Measurements from ENCODE around the gene PPIH. TPM values are rescaled to one million over a fixed set of nuclear protein-coding genes. Genes with fewer than 3 reads are reported as not detected.
"Not testable (repeated sequence)": the region's sequence is repeated elsewhere in the genome, so short reads cannot be mapped to it uniquely, and the experiment has no call there.

The PPIH gene
- total and polyA plus RNA-seq, 7 donors, result 9.9 to 22.9 (median 12.1) TPM

DNA sequence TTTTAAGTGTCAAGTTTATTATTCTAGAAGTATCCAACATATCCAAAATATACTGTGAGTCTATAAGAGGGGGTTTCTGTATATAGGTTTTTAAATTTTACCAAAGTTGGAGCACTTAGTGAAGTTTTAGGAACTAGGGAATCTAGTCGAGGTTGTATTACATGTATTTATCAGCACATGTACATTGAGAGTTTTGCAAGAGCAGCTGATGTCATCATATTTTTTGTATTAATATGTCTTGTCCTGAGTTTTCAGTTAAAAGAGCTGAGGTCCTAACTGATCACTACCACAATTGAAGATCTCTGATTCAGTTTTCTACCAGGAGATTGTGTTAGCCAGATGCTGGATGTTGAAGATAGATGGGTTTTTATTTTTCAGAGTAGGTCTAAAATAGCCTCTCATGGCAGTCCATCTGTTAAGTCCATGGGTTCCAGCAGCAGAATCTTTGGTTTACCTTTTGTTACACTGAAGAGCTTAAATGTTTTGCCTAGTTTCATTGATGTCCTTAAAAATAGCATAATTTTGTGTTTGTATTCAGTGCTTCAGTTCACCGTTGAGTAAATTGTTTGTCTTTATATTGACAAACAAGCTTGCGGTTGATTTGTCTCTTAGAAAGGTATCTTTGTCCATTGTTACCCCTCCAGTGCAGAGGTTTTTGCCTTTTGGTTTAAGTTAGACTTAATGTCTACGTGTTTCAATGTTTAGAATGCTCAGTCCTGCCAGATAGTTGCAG lies 40.0 kb downstream of the PPIH start:
- DNase-seq, result no peak
- Histone ChIP-seq H3K36me3 (ENCODE audit: insufficient read depth in 1 of 2, low read depth in 1 of 2) (peaks cover 27 to 94% of the 10 kb centered on the region in 2 donors), H3K27ac (no peak overlapping the region), H3K4me1 (peaks cover 6% of the 10 kb centered on the region), H3K27me3 (ENCODE audit: insufficient read depth in 3 of 3, low read length in 2 of 3) (no peaks in the 10 kb centered on the region), H3K4me3 (no peak overlapping the region), H3K9me3 (no peaks in the 10 kb centered on the region)
- no peak for TF ChIP-seq CTCF (IDR thresholded peaks at IDR 0.05)
- intact Hi-C loops (cut with DNase I), result no loop called here
- 94 to 97% (median 96%) methylated on average over 4 of the region's 4 CpGs for WGBS, 3 donors
- no peak for ATAC-seq

- Histone ChIP-seq H3K4me1 (no peaks in the 10 kb centered on the region), H3K27ac (no peak overlapping the region), H3K9me3 (no peaks in the 10 kb centered on the region), H3K36me3 (ENCODE audit: insufficient read depth in 1 of 2, low read depth in 1 of 2) (peaks cover 27 to 100% of the 10 kb centered on the region in 2 donors), H3K4me3 (no peak overlapping the region), H3K27me3 (ENCODE audit: insufficient read depth in 3 of 3, low read length in 2 of 3) (no peaks in the 10 kb centered on the region)
- DNase-seq (no peak), ATAC-seq (no peak)
- TF ChIP-seq CTCF (IDR thresholded peaks at IDR 0.05), result no peak
- intact Hi-C loops (cut with DNase I), result no loop called here
Measured at GRCh38 chr1:42700006-42700405, 41.8 kb downstream of the PPIH start.

DNA sequence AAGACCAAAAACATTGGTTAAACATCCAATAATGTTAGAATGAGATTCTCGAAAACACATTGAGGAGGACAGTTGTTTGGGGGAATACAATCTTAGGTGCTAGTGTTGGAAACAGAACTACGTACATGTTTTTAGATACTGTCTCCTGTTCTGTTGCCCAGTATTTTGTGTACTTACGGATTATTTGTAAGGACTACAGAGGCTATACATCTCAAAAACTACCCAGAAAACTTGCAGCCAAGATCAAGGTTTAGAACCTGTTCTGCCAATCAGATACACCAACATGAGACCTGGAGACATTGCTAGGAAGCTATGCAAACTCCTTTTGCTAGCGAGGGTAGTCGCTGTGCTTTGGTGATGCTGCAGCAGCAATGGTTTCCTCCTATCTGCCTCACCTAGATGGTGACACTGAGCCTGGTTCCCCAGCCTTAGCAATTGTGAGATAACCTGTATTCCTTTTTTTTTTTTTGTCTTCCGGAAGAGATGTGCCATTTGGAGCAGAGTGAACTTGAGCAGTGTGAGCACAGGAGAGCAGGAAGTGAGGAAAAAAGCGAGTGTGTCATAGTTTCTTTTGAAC lies 45.8 kb downstream of the PPIH start:
- intact Hi-C loops (cut with DNase I), result no loop called here

GRCh38 chr1:42712808-42713207 lies 54.6 kb downstream of the PPIH start:
- DNase-seq; ATAC-seq; H3K27ac ChIP-seq; H3K4me3 ChIP-seq; H3K27me3 ChIP-seq (ENCODE audit: insufficient read depth in 3 of 3, low read length in 2 of 3); H3K4me1 ChIP-seq; intact Hi-C loops (cut with DNase I): not testable (repeated sequence)
- H3K36me3 ChIP-seq (ENCODE audit: insufficient read depth in 1 of 2, low read depth in 1 of 2), result peaks cover 6 to 19% of the 10 kb centered on the region in 2 donors
- peaks cover 18% of the 10 kb centered on the region for H3K9me3 ChIP-seq
- WGBS, 3 donors, result 98 to 100% (median 100%) methylated on average over 3 of the region's 3 CpGs

More for the DNA sequence above, 45.8 kb downstream of the PPIH start:
- H3K36me3 ChIP-seq (ENCODE audit: insufficient read depth in 1 of 2, low read depth in 1 of 2), result peaks cover 15 to 87% of the 10 kb centered on the region in 2 donors
- no peaks in the 10 kb centered on the region for H3K4me1 ChIP-seq
- no peaks in the 10 kb centered on the region for H3K27me3 ChIP-seq (ENCODE audit: insufficient read depth in 3 of 3, low read length in 2 of 3)
- H3K9me3 ChIP-seq, result no peaks in the 10 kb centered on the region
- no peak overlapping the region for H3K4me3 ChIP-seq
- 95 to 96% (median 96%) methylated on average over 7 of the region's 7 CpGs for WGBS, 3 donors
- no peak for DNase-seq
- H3K27ac ChIP-seq, result no peak overlapping the region
- no peak for TF ChIP-seq CTCF (IDR thresholded peaks at IDR 0.05)
- ATAC-seq, result no peak

DNA sequence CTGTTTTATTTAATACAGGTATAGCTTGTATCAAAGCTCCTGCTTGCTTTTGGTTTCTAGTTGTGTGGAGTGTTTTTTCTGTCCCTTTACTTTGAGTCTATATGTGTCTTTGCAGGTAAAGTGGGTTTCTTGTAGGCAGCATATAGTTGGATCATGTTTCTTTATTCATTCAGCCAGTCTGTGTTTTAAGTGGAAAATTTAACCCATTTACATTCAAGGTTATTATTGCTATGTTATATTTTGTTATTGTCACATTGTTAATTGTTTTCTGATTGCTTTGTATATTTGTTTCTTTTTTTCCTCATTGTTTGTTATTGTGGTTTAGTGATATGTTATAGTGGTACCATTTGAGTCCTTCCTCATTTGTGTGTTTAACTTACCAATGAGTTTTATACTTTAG lies 55.1 kb downstream of the PPIH start:
- TF ChIP-seq CTCF (IDR thresholded peaks at IDR 0.05), result no peak
- no peak for ATAC-seq

DNA sequence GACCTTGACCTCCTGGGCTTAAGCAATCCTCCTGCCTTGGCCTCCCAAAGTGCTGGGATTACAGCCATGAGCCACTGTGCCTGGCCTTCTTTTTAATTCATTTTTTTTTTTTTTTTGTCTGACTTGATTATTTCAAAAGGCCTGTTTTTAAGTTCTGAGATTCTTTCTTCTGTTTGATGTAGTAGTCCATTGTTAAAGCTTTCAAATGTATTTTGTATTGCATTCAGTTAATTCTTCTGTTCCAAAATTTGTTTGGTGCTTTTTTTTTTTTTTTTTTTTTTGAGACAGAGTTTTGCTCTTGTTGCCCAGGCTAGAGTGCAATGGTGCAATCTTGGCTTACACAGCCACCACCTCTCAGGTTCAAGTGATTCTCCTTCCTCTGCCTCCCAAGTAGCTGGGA lies 56.2 kb downstream of the PPIH start:
- H3K36me3 ChIP-seq (ENCODE audit: insufficient read depth in 1 of 2, low read depth in 1 of 2), result peaks cover 6 to 19% of the 10 kb centered on the region in 2 donors

More for the DNA sequence above, 55.1 kb downstream of the PPIH start:
- Histone ChIP-seq H3K27me3 (ENCODE audit: insufficient read depth in 3 of 3, low read length in 2 of 3) (no peaks in the 10 kb centered on the region), H3K4me1 (no peaks in the 10 kb centered on the region), H3K9me3 (peaks cover 18% of the 10 kb centered on the region), H3K36me3 (ENCODE audit: insufficient read depth in 1 of 2, low read depth in 1 of 2) (peaks cover 6 to 19% of the 10 kb centered on the region in 2 donors), H3K27ac (no peak overlapping the region), H3K4me3 (no peak overlapping the region)
- intact Hi-C loops (cut with DNase I), result no loop called here
- no peak for DNase-seq

More for the DNA sequence above, 56.2 kb downstream of the PPIH start:
- H3K4me1 ChIP-seq; H3K27ac ChIP-seq; H3K4me3 ChIP-seq; intact Hi-C loops (cut with DNase I); DNase-seq; H3K27me3 ChIP-seq (ENCODE audit: insufficient read depth in 3 of 3, low read length in 2 of 3); ATAC-seq: not testable (repeated sequence)
- H3K9me3 ChIP-seq, result peaks cover 18% of the 10 kb centered on the region
